DMS79 treated with DMSO at 0.1 percent for 48 hours (cell line): ENCODE data around the gene EPHB3.

Source experiments
- DNase-seq: peaks from one replicate; lab custom pipeline; 2025; lab: John Stamatoyannopoulos, UW

Gene EPHB3

DNA sequence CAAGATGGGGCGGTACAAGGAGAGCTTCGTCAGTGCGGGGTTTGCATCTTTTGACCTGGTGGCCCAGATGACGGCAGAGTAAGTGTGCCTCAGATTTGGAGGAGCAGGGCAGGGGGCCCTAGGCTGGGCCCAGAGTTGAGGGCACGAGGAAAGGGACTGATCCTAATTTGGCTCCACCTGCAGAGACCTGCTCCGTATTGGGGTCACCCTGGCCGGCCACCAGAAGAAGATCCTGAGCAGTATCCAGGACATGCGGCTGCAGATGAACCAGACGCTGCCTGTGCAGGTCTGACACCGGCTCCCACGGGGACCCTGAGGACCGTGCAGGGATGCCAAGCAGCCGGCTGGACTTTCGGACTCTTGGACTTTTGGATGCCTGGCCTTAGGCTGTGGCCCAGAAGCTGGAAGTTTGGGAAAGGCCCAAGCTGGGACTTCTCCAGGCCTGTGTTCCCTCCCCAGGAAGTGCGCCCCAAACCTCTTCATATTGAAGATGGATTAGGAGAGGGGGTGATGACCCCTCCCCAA, 19.8 kb downstream of the EPHB3 start:
- no peak for DNase-seq

DNA sequence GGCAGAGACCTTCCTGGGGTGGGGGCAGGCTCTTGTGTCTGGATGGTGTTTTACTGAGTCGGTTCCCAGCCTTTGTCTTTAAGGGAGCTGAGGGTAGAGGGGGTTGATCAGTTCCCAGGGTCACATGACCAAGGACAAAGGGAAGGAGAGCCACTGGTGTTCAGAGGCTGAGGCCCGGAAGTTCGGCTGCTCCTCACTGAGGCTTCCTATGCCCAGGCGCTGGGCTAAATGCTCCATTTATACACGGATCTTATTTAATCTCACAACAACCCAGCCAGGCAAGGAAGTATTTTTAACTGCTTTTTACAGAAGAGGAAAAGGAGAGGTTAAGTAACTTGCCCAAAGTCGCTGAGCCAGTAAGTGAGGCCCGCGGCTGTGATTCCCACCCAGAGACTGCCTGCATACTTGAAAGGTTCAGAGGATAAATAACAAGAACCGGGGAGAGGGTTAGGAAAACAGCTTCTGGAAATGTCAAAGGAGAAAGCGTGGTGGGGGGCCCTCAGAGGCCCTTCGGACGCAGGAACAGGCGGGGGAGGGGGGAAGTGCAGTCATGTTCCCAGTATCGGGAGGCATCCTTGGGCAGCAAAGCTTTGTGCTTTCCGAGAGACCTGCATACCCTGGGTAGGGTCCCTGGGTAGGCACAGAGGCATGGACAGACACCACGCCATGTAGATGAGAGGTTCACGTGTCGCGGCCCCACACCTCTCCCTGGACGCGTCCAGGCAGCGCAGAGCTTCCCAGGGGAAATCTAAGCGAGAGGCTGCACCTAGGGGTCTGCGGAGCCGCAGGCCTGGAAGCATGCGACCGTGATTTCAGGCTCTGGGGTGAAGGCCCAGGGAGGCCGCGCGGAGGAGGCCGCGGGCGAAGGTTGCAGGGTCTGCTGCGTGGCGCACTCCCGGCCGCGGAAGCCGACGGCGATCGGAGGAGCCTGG, 21.3 kb downstream of the EPHB3 start:
- peak; percentile 36 for DNase-seq

DNA sequence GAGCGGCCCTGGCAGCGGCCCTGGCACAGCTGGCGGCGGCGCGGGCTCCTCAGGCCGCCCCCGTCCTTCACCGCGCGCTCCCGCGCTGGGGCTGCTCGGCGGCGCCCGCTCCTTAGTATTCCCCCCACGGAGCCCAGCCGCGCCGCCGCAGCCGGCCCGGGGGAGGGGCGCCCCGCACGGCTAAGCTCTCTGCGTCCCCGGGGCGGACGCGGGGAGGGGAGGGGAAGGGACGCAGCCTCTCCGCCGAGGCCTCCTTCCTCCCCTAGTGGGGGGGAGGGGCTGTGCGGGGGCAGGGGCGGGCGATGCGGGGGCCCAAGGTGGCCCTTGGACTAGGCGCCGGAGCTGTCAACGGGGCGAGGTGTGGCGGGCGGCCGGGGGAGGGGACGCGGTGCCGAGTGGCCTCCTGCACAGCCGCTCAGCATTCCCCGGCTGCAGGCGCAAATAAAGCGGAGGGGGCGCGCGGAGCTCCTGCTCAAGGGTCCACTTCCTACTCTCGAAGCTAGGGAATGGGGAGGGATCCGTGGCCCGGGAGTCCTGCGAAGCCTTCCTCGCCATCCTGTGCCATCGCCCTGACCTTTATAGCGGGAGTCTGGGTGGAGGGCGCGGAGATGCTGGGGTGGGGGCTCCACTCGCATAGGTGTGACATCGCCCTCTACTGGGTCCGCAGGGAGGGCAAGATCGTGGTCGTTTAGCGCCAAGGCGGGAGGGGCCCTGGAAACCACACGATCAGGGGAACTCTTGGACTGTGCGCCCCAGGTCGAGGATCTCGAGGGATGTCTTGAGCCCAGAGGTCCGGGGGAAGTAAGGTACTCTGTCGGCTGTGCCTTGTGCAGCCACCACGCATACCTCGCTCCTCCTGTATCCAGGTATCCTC, 22.2 kb downstream of the EPHB3 start:
- DNase-seq = peak; percentile 39

DNA sequence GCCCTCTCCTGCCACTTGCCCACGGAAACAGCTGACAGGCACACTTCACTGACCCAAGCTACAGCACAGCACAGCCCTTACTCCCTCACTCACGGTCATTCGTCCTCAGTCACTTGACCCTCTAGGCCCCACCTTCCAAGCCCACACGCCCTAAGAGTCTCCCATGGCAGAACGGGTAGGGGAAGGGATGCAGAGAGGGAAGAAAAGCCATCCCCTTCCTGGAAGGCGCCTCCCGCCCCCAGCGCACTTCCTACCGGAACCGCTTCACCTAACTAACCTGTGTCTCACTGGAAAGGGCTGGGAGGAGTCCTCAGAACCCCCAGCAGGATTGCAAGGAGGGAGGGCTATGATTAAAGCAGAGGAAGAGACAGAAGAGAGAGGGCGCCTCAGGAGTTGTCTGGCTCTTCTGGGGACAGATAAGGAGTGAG, 22.9 kb downstream of the EPHB3 start:
- no peak for DNase-seq

DNA sequence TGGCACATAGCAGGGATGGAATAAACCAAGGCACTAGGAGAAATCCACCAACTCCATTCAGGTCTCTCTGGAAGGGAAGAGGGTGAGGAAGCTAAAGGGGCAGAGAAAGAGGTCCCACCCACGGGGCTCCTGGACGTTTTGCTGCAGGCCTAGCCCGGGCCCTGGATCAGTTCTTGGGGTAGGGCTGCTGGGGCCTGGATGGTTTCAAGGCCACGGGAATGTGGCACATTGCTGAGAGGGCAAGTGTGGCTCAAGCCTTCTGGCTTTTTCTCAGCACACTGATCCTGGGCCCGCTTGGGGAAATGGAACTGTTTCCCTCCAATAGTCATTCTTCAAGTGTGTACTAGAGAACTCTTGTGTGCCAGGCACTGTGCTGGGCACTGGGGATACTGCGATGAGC, 24.0 kb downstream of the EPHB3 start:
- no peak for DNase-seq

DNA sequence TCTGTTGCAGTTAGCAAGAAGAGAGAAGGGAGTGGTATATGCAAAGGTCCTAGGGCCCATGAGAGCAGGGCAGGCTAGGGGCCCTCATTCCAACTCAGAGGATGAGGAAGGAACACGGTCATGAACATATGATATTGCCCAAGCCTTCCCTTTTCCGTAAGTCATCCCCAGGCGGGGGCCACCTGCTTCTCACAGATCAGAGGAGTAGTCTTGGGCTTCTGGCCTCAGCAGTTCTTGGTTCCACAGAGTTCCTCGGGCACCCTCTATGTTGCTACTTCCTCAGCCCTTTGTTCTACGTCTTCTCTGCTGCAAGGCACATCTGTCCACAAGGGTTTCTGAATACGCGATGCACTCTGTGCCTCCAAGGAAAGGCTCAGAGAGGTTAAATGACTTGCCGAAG, 25.3 kb downstream of the EPHB3 start:
- DNase-seq = no peak

DNA sequence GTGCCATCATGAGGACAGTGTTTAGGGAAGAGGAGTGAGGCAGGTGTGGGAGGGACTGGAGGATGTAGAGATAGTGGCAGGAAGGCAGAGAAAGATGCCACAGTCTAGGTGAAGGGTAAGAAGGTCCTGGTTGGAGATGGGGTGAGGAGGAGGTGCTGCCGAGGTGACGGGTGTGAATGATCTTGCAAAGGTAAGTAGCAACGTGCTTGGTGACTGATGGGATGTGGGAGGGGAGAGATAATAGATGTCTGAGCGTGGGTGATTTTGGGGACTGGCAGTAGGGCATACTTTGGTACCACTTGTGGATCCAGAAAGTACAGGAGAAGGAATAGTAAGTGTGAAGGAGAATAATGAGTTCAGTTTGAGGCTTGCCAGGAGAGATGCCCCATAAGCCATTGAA, 27.2 kb downstream of the EPHB3 start:
- DNase-seq = no peak

DNA sequence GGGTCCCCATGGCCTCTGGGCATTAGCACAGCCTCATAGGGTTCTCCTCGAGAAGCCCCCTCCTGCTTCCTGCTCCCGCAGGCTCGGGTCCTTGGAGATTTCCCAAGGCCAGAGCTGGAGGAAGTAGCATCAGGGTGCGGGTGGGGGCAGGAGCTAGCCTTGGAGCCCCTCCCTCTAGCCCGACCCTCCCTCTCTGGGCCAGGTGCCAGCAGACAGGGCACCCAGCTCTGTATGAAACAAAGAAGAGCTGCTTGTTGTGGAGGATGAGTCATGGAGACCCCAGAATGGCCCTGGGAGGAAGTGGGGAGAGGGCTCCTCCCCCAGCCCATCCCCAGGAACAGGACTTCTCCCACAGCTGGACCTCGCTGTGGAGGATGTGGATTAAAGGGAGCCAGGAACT, 29.2 kb downstream of the EPHB3 start:
- DNase-seq = peak; percentile 13

DNA sequence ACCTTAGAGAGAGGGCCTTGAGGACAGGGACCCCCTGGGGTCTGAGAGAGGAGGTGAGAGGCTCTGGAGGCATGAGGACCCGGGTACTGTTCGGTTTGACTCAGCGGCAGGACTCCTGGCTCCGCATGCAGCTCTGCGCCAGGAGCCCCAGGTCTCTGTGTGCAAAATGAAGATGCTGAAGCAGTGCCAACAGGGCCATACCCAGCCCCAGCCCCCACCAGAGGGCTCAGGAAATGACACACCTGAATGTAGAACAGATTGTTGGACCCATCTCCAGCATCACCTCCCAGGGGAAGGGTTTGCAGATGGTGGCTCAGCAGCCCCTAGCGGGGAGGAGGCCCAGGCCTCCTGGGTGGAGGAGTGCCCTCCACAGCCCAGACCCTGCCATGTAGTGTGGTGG, 30.2 kb downstream of the EPHB3 start:
- no peak for DNase-seq

DNA sequence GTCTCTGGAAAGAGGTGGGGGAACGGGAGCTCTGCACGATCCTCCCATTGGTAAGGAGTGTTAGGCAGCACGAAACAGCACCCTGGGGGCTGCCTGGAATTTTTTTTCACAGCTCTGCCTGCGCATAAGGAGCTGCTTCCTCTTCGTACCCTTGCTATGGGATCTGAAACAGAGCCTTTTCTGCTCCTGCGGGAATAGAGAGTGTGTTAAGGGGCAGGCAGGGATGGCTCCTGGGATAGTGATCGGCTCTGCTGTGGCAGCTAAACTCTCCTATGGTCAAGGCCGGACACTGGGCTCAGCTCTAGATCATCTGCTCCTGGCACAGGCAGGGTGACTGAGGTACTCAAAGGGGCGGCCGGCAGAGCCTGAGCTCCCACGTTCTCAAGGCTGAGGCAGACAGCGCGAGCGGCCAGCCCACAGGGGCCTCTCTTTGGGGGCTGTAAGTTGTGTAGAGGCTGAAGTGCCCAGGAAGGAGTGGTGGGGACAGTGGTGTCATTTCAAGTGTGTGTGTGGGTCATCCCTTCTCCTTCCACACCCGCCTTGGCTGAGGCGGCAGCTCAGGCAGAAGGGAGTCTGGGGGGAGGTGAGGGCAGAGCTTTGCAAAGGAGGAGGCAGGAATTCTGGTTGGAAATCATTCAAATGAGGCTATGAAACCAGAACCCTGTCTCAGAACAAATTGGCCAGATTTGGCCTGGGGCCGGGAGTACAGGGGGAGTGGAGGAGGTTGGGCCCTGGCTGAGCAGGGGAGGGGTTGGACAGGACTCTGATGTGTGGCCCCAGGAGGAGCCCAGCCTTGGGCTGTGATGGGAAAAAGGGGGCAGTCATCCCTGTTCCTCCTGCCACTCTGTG, 31.0 kb downstream of the EPHB3 start:
- DNase-seq = no peak

DNA sequence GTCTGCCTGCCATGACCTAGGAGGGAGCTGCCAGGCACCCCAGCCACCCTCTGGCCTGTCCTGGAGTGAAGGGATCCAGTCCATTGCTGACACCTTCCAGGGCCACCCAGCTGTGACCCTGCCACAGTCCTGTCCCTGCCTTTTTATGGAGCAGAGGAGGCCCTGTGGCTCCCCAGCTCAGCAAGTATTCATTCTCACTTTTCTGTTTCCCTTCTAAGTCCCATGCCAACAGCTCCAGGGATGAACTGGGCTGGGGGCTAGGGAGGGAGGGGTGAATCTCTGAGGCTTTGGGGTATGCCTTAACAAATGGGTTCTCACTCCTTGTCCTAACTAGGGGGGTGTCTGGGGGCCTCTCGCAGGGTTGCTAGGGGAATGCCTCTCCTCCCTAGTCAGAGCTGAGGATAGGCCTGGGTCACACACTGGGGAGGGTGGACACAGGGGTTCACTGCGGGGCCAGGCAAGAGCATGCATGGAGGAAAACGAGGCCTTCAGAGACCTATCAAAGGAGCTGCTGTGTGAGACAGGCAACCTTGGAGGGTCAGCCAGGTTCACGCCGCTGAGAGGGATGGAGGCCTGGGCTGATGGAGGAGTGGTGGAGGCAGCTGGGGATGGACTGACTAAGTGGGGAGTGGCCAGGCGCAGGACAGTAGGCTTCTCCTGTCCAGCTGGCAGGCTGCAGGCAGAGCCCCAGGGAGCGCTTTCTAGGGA, 31.8 kb downstream of the EPHB3 start:
- no peak for DNase-seq

DNA sequence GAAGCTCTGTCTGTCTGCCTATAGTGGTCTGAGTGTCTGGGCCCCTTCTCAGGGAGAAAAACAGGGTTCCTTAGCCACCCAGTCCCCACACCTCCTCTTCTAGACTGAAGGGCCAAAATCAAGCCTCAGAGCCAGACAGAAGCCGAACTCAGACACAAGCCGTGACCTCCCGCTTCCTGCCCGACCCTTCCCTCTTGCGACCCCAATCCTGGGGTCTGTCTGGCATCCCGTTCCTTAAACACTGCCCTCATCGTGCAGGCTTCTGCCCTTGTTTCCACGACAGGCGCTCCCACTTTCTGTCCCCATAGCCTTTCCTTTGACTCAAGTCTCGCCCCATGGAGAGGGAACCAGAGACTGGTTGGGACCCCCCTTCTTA, 32.3 kb downstream of the EPHB3 start:
- no peak for DNase-seq

DNA sequence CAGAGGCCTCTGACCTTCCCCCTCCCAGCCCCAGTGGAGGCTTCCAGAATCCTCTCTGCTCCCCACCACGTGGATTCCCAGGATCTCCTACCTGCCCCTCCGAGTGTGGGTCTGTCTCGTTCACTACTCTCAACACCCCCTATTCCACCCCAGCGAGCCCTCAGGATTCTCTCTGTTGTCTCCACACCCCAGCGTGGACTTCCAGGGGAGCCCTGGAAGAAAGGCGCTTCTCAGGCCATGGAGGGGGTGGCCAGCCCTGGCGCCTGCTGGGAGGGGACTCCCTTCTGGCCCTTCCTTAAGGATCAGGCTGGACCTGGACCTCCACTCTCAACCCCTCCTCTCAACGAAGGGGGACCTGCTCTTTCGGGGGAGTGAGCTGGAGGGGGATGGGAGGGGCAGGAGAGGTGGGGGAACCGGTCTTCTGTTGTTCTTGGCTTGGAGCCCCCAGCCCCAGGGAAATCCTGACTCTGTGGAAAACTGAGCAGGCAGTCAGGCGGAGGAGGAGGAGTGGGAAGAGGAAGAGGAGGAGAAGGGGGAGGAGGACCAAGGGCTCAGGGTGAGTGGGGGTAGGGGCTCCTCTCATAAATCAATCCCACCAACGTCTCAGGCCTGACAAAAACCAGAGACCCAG, 32.9 kb downstream of the EPHB3 start:
- no peak for DNase-seq

DNA sequence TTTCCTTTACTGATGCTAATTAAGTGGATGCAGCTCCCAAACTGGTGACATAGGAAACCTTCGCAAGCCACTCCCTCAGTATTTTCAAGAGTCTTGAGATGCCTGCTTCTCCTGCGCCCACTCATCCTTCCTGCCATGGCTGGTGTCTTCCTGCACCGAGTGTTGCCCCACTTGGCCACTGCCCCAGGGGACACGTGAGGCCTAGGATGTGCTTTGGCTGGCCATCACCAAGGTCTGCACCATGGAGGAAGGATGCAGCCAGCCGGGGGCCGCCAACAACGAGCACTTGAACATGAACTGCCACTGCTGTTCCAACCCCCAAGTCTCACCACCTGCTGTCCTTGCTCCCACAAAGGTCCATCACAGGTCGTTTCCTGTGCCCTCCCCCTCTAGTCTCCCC, 34.1 kb downstream of the EPHB3 start:
- peak; percentile 16 for DNase-seq

DNA sequence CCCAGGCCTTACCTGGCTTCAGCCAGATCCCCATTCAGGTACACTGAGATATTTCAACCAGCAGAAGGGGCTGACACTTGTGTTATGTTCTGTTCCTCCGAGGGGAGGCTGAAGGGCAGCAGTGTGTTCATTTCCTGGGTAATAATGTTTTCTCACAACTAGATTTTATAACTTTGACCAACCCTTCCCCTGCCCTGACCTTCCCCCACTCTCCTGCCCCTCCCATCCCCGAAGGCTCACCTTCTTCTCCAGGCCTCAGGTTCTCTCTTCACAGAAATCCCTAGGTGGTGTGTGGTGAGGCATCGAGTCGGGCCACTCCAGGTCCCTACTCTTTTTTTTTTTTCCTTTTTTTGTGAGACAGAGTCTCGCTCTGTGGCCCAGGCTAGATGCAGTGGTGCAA, 34.6 kb downstream of the EPHB3 start:
- no peak for DNase-seq

DNA sequence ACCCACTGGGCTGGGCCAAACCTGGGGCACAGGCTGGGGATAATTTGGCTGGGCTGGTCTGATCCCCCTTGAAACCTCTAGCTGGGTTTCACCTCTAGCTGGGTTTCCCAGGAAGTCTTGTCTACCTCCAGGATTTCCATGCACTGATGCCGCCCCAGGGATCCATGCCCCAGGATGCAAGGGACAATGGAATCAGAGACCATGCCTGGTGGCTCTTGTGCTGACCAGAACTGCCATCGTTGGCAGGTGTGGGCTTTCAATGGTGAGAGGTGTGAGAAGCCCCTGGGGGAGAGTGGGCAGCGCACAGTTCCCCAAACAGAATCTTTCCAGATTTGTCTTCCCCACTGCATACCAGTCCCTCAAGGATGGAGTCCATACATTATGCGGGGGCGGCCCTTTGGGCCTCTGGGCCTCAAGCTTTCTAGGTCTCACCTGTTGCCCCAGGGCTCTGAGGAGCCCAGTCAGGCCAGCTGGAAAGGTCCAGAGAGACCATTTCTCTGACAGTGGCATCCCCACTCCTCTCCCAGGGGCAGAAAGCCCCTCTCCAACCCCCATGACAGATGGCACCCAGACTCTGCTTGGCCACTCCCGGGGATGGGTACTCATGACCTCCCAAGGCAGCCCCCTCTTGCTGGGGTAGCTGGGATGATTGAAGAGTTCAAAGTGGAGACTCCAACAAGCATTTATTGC, 35.4 kb downstream of the EPHB3 start:
- DNase-seq = no peak

DNA sequence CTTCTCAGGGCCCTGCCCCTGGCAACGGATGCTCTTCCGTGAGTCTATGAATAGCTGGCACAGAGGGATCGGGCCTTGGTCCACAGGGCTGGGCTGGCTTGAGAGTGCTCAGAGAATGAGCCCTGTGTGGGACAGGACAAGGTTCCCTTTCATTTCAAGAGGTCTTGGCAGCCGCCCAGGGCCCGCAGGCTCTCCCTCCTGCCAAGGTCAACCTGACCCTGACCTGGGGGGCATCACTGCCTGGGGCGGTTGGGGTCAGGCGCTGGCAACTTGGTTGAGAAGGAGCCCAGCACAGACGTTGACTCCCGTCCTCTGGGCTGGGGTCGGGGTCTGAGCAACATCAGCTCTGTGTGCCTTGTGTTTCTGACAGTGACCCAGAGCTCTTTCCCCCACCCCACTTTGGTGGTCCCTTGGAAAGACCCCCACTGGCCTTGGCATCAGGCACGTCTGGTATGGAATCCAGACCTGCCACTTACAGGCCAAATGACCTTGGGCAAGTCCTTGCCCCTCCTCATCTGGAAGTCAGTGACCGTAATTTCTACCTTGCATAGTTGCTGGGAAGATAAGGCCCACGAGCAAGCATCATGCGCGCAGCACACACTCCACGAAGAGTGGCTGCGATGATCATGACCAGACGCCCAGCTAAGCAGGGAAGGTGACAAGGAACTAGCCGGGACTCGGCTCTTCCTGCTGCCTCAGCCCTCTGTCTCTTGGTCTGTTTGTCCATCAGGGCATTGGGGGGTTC, 36.4 kb downstream of the EPHB3 start:
- DNase-seq = no peak

DNA sequence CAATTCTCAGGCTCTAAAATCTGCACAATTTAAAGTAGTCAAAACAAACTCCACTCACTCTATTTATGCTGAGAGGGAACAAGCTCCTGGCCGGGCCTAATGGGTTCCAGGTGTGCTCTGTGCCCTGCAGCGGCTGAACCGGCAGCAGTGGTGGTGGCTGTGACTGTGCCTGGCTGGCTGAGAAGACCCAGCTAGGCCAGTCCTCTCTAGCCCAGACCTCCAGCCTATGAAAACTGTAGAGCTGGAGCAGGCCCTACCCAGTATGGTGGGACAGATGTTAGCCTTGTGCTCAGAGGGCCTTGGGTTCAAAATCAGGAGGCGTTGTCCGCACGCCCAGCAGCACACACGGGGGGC, 37.0 kb downstream of the EPHB3 start:
- DNase-seq = no peak

DNA sequence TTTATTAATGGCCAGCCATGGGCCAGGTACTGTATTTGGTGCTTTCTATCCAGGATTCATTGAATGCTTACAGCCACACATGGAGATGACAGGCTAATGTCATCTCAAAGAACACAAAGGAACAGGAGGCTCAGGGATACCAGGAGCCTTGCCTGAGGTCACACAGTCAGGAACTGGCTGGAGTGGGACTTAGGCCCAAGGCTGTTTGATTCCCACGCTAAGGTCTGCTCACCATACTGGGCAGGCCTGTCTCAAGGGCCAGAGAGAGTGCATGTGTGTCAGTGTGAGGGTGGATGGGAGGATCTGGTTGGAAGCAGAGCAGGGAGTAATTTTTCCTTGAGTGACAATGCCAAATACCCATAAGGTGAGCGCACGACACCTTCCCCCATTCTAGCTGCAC, 37.6 kb downstream of the EPHB3 start:
- DNase-seq = no peak
